ENCODE measurements around the gene KCNAB1.

Gene KCNAB1

DNA sequence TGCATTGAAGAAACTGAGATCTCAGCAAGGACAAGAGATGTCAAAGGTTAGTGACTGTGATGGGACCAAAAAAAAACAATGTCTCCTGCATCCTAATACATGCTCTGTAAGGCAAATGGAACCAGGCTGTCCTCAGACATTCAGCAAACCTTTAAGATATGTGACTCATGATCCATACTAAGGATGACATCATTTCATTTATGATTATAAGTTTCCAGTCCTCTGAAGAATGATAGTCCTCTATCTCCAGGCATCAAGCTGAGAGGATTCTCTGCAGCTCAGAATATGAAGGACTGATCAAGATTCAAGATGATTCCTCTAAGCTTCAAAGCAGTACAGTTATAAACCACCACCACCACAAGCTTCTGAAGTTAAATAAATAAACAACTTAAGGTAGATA lies 386.9 kb downstream of the KCNAB1 start:
- no peak for FAIRE-seq

GRCh38 chr3:156509189-156510174 lies 389.1 kb downstream of the KCNAB1 start:
- no peak for FAIRE-seq

DNA sequence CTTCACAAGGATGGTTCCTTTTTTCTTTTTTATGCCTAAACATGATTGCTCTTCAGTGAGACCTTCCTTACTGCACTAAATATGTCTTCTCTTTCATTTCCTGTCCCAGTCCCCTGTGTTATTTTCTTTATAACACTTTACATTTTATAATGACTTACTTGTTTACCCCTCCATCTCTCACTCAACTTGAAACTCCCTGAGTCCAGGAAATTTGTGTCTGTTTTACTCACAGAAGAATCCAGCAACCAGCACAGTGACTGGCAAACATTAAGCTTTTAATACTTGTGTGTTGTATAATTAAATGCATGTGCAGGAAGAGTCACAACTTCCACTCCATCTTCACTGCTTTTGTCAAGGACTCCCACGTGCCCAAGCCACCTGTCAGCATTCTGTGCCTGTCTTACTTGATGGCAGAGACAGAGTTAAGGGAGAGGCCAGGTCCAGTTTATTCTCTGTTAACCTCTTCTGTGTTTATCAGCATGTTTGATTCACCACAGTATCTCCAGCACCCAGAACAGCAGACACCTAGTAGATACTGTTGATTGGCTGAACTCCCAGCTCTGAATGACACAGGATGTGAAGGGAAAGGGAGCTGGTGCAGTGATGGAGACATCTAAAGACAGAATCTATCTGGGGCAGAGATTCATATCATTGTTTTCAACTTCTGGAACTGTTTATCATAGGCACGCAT lies 391.8 kb downstream of the KCNAB1 start:
- no peak for FAIRE-seq

DNA sequence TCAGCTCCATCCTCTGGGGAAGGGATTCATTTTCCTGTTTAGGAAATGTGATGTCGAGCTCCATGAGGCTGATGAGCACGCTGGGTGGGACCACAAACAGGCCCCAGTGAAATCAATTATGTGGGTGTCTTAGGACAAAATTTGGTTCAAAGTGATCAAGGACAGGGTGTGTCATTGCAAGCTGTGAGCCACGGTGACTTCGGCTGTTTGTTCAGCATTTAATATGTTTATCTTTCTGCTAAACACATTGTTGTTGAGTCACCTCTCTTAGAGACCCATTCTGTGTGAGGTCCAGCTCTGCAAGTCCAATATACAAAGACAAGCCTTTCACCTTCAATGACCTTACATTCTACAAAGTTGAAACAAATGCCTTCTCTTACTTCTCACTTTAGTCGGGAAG lies 393.2 kb downstream of the KCNAB1 start:
- no peak for FAIRE-seq

- FAIRE-seq: no peak
Measured at GRCh38 chr3:156516284-156516683, 395.9 kb downstream of the KCNAB1 start.

- FAIRE-seq: no peak
Measured at GRCh38 chr3:156516961-156517360, 396.6 kb downstream of the KCNAB1 start.

- no peak for FAIRE-seq
Measured at GRCh38 chr3:156518726-156519125, 398.3 kb downstream of the KCNAB1 start.

- FAIRE-seq: no peak
Measured at GRCh38 chr3:156519758-156520162, 399.4 kb downstream of the KCNAB1 start.

- FAIRE-seq: no peak
Measured at GRCh38 chr3:156522673-156523072, 402.3 kb downstream of the KCNAB1 start.

DNA sequence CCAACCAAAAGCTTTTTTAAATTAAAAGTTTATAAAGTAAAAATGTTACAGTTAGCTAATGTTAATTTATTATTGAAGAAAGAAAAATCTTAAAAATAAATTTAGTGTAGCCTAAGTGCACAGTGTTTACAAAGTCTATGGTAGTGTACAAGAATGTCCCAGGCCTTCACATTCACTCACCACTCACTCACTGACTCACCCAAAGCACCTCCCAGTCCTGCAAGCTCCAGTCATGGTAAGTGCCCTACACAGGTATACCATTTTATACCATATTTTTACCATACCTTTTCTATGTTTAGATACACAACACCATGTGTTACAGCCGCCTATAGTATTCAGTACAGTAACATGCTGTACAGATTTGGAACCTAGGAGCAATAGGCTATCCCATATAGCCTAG lies 405.4 kb downstream of the KCNAB1 start:
- FAIRE-seq: no peak

DNA sequence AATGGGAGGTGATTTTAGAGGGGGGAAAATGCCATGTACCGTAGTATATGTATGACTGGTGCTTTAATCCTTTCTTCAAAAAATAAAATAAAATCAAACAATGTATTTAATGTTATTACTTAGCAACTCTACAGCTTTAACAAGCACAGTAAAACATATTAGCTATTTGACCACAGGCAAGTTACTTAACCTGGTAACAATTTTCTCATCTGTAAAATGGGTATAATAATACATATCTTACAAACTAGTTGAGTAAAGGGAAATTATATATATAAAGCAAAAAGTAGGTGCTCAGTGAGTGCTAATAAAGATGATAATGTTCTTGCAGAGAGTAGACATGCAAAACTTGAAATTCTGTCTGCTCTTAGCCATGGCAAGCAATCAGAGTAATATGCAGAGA lies 406.7 kb downstream of the KCNAB1 start:
- FAIRE-seq: no peak

DNA sequence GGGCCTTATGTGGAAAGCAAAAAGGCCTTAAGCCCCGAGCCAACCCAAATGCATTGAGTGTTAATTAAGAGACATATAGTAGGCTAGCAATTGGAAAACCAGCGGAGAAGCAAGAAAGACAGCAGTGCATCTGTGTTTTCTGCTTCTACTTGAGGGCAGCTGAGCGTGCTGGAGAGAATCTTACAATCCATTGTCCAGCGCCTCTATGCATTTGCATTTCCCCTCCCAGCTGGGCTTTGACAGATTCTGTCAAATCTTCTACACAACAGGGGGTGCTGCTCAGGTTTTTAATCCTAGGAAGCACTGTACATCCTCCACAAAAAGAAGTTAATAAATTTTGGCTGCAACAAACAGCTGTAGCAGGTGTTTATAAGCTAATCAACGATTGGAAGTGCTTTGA lies 410.6 kb downstream of the KCNAB1 start:
- no peak for FAIRE-seq

DNA sequence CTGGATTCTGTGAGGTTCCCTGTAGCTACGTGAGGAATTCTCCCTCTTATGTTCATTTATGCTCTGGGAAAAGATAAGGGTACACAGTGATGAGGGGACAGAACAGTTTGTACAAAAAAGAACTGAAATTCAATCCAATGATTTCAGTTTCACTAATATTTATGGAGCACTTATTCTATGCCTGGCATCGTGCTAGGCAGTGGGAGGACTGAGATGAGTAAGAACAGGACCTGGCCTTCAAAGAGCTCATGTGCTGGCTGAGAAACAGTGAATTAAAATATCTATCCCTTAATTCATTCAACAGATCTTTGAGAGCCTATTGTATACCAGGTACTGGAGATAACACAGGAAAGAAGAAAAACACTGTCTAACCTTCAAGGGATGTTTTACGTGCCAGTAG lies 412.4 kb downstream of the KCNAB1 start:
- no peak for FAIRE-seq

DNA sequence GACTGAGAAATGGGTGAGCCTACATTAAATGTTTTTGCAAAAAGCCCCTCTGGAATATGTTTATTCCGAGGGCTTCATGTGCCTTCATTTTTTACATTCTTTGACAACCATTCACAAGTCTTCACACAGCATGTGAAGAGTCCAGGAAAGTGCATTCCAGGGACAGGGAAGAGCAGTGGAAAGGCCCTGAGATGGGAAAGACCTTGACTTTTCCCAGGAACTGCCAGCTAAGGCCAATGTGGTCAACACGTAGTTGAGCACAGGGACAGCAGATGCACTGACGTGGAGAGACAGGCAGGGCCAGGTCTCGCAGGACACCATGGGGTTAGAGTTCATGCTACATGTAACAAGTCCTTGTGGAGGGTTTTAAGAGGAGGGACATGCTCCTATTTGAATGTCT lies 412.8 kb downstream of the KCNAB1 start:
- no peak for FAIRE-seq

DNA sequence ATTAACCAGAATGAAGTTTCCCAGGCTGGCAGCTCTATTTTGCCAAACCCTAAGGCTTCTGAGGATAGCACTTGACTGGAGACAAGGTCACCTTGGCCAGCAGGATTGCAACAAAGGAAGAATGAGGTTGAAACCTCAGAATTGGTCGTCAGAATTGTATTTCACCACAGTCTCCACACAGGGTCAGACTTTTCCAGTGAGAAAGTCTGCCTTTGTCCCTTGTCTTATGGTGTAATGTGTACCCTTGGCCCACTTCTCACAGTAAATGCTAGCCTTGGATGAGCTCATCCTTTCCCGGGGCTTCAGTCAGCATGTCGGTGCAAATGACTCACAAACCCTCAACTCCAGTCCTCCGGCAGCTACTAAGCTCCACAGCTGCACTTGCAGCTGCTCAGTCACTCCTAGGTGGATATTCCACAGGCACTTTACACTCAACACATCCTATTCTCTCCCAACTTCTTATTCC lies 414.8 kb downstream of the KCNAB1 start:
- FAIRE-seq: no peak

DNA sequence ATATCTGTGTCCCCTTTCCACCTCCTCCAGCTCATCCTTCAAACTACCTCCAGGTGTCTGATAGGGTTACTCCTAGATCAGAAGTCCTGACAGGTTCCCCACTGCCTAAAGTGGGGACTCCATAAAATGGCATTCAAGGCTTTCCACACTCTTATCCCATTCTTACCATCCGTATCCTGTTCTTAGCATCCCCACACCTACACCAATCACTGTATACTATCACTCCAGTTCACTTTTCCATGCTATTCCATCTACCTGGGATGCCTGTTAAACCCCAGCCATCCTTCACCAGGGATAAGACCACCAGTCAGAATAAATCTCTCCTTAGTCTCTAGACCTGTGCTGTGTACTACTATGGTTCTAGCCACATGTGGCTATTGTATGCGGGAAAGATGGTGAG lies 415.4 kb downstream of the KCNAB1 start:
- FAIRE-seq: no peak

- FAIRE-seq: no peak
Measured at GRCh38 chr3:156536524-156537316, 416.3 kb downstream of the KCNAB1 start.

GRCh38 chr3:156539051-156539450 lies 418.7 kb downstream of the KCNAB1 start:
- FAIRE-seq: no peak

DNA sequence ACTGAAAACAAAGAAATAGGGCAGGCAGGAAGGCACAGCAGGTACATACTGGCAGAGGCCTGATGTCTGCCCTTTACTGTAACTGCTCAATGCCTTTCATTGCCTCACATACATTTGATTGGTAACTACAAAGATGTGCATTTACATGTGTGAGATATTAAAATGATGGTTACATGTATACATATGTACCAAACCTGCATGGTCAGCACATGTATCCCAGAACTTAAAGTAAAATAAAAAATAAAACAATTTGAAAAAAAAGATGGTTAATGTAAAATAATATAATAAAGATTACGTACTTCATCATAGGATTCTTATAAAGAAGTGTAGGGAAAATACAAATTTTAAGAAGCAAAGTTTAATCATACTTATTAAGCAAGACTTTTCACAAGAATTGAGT lies 419.4 kb downstream of the KCNAB1 start:
- no peak for FAIRE-seq

GRCh38 chr3:156542101-156543042 lies 422.0 kb downstream of the KCNAB1 start:
- no peak for FAIRE-seq

GRCh38 chr3:156543043-156543555 lies 422.7 kb downstream of the KCNAB1 start:
- no peak for FAIRE-seq

DNA sequence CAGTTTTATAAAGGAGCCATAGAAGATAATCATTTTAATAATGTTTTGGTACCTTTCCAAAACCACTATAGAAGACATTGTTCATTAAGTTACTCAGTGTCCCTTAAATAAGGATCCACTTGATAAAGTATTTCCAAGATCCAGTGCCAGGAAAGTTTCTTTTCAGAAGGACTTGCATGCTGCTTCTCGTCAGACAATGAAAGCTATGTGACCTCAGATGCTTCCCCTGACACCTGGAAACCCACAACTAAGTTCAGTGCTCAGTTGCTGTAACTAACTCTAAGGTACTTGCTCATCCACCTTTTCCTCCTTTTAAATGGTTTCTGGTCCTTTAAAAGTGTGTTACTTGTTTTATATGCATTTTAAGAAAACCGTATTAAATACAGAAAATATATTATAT lies 427.3 kb downstream of the KCNAB1 start:
- FAIRE-seq: no peak
